Measurements from ENCODE around the gene PLCL2. TPM values are rescaled to one million over a fixed set of nuclear protein-coding genes. Genes with fewer than 3 reads are reported as not detected.
"Not testable (repeated sequence)": the region's sequence is repeated elsewhere in the genome, so short reads cannot be mapped to it uniquely, and the experiment has no call there.

The PLCL2 gene
- total RNA-seq, 1 donor from 2014 or later: 5.6 TPM

GRCh38 chr3:16943857-16944256 is 59.1 kb downstream of the PLCL2 start:
- intact Hi-C loops (cut with DNase I): no loop called here
- Histone ChIP-seq H3K27me3 (no peaks in the 10 kb centered on the region), H3K36me3 (no peaks in the 10 kb centered on the region), H3K27ac (no peak overlapping the region), H3K4me3 (no peak overlapping the region), H3K4me1 (no peaks in the 10 kb centered on the region), H3K9me3 (no peaks in the 10 kb centered on the region)
- no peak for DNase-seq (ENCODE audit: extremely low spot score in 2 of 2)
- TF ChIP-seq CTCF (IDR thresholded peaks at IDR 0.05) (no peak), POLR2AphosphoS5 (IDR thresholded peaks at IDR 0.05; ENCODE audit: insufficient read depth in 1 of 2, low read depth in 1 of 2) (no peak), POLR2A (IDR thresholded peaks at IDR 0.05) (no peak)

DNA sequence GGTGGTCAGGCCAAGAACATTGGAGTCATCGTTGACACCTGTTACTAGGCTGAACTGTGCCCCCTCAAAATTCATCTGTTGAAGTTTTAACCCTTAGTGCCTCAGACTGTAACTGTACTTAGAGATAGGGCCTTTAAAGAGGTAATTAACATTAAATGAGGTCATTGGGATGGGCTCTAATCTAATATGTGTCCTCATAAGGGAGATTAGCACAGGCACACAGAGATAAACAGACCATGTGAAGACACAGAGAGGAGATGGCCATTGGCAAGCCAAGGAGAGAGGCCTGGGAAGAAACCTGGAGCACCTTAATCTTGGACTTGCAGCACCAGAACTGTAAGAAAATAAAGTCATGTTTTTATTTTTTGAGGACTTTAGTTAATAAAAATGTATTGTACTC is 59.6 kb downstream of the PLCL2 start:
- no peak for DNase-seq (ENCODE audit: extremely low spot score in 2 of 2)
- H3K9me3 ChIP-seq: no peaks in the 10 kb centered on the region
- no peak overlapping the region for H3K4me3 ChIP-seq
- no peak for TF ChIP-seq POLR2AphosphoS5 (IDR thresholded peaks at IDR 0.05; ENCODE audit: insufficient read depth in 1 of 2, low read depth in 1 of 2)
- TF ChIP-seq POLR2A (IDR thresholded peaks at IDR 0.05): no peak
- no peak for TF ChIP-seq CTCF (IDR thresholded peaks at IDR 0.05)
- no peak overlapping the region for H3K27ac ChIP-seq
- no peaks in the 10 kb centered on the region for H3K27me3 ChIP-seq
- no peaks in the 10 kb centered on the region for H3K4me1 ChIP-seq
- no peaks in the 10 kb centered on the region for H3K36me3 ChIP-seq
- intact Hi-C loops (cut with DNase I): no loop called here

- TF ChIP-seq CTCF (IDR thresholded peaks at IDR 0.05): no peak
- no peak for TF ChIP-seq POLR2A (IDR thresholded peaks at IDR 0.05)
- Histone ChIP-seq H3K27ac (no peak overlapping the region), H3K4me1 (no peaks in the 10 kb centered on the region), H3K9me3 (no peaks in the 10 kb centered on the region), H3K36me3 (no peaks in the 10 kb centered on the region), H3K4me3 (no peak overlapping the region), H3K27me3 (no peaks in the 10 kb centered on the region)
- DNase-seq (ENCODE audit: extremely low spot score in 2 of 2): no peak
- intact Hi-C loops (cut with DNase I): no loop called here
Observed at GRCh38 chr3:16945330-16945729, 60.6 kb downstream of the PLCL2 start.

GRCh38 chr3:16950282-16950681 is 65.5 kb downstream of the PLCL2 start:
- Histone ChIP-seq H3K4me1 (no peaks in the 10 kb centered on the region), H3K27me3 (no peaks in the 10 kb centered on the region), H3K36me3 (no peaks in the 10 kb centered on the region), H3K27ac (no peak overlapping the region), H3K9me3 (no peaks in the 10 kb centered on the region), H3K4me3 (no peak overlapping the region)
- no peak for DNase-seq (ENCODE audit: extremely low spot score in 2 of 2)
- TF ChIP-seq POLR2A (IDR thresholded peaks at IDR 0.05) (no peak), POLR2AphosphoS5 (IDR thresholded peaks at IDR 0.05; ENCODE audit: insufficient read depth in 1 of 2, low read depth in 1 of 2) (no peak), CTCF (IDR thresholded peaks at IDR 0.05) (no peak)
- intact Hi-C loops (cut with DNase I): no loop called here

DNA sequence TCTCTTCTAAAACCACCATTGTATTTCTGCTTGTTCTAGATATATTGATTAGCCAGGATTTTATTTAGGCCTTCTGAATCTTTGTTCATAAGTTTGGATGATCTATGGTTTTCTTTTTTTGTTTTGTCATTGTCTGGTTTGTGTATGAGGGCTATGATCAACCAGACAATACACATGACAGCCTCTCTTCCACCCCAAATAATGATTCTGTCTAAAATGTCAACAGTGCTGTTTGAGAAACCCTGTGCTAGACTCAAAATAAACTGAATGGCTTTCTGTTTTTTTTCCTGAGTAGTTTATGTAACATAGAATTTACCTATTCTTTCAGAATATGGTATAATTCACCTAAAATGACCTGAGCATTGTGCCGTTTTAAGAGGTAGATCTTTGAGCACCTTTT is 66.1 kb downstream of the PLCL2 start:
- intact Hi-C loops (cut with DNase I): no loop called here
- no peaks in the 10 kb centered on the region for H3K9me3 ChIP-seq
- H3K27me3 ChIP-seq: no peaks in the 10 kb centered on the region
- no peak overlapping the region for H3K4me3 ChIP-seq
- no peak overlapping the region for H3K27ac ChIP-seq
- H3K36me3 ChIP-seq: no peaks in the 10 kb centered on the region
- TF ChIP-seq CTCF (IDR thresholded peaks at IDR 0.05) (no peak), POLR2AphosphoS5 (IDR thresholded peaks at IDR 0.05; ENCODE audit: insufficient read depth in 1 of 2, low read depth in 1 of 2) (no peak), POLR2A (IDR thresholded peaks at IDR 0.05) (no peak)
- H3K4me1 ChIP-seq: no peaks in the 10 kb centered on the region
- no peak for DNase-seq (ENCODE audit: extremely low spot score in 2 of 2)

GRCh38 chr3:16957852-16958251 is 73.1 kb downstream of the PLCL2 start:
- not testable (repeated sequence) for H3K36me3 ChIP-seq

More at GRCh38 chr3:16957852-16958251, 73.1 kb downstream of the PLCL2 start:
- H3K27ac ChIP-seq; H3K9me3 ChIP-seq; DNase-seq (ENCODE audit: extremely low spot score in 2 of 2); H3K4me1 ChIP-seq; H3K4me3 ChIP-seq; intact Hi-C loops (cut with DNase I); H3K27me3 ChIP-seq: not testable (repeated sequence)

All from vagina (tissue), 2 donors.